ENCODE measurements around the gene TXLNA. TPM values are rescaled to one million over a fixed set of nuclear protein-coding genes. Genes with fewer than 3 reads are reported as not detected.
"Not testable (repeated sequence)": the region's sequence is repeated elsewhere in the genome, so short reads cannot be mapped to it uniquely, and the experiment has no call there.

Gene TXLNA
- total RNA-seq = 10 to 100 TPM; 71.9 to 81.7 TPM

- no peaks in the 10 kb centered on the region for H3K9me3 Mint-ChIP-seq
- ATAC-seq = peak; percentile 88
- DNase-seq (ENCODE audit: low spot score in 2 of 2) = peak; percentile 89 to 96
- H3K36me3 Mint-ChIP-seq = peaks cover 27 to 41% of the 10 kb centered on the region in 2 donors
- H3K27ac Mint-ChIP-seq = peak within 1 kb of the TSS; percentile 98
Measured at GRCh38 chr1:32179443-32180185, at the start of gene TXLNA. Gene TXLNA (plus strand): TSS chr1:32179675. CDS start chr1:32180346, 671 bp downstream.

GRCh38 chr1:32133950-32134280 lies 45.6 kb upstream of the TXLNA start:
- not testable (repeated sequence) for H3K27ac Mint-ChIP-seq; ATAC-seq; DNase-seq (ENCODE audit: low spot score in 2 of 2); H3K9me3 Mint-ChIP-seq
- peaks cover 0 to 15% of the 10 kb centered on the region in 2 donors for H3K36me3 Mint-ChIP-seq

- DNase-seq (ENCODE audit: low spot score in 2 of 2) = no peak
- peaks cover 0 to 15% of the 10 kb centered on the region in 2 donors for H3K36me3 Mint-ChIP-seq
- no peaks in the 10 kb centered on the region for H3K9me3 Mint-ChIP-seq
- no peak overlapping the region for H3K27ac Mint-ChIP-seq
- no peak for ATAC-seq
Measured at GRCh38 chr1:32137111-32137510, 42.4 kb upstream of the TXLNA start.

- ATAC-seq (no peak), DNase-seq (ENCODE audit: low spot score in 2 of 2) (no peak)
- no peaks in the 10 kb centered on the region for H3K9me3 Mint-ChIP-seq
- H3K27ac Mint-ChIP-seq = peak overlapping the region; percentile 51 to 59
- peaks cover 0 to 15% of the 10 kb centered on the region in 2 donors for H3K36me3 Mint-ChIP-seq
Measured at GRCh38 chr1:32138965-32139364, 40.5 kb upstream of the TXLNA start.

GRCh38 chr1:32142446-32143301 lies 36.8 kb upstream of the TXLNA start:
- H3K9me3 Mint-ChIP-seq = peaks cover 0 to under 1% of the 10 kb centered on the region in 2 donors
- DNase-seq (ENCODE audit: low spot score in 2 of 2) = no peak
- H3K36me3 Mint-ChIP-seq = peaks cover 1 to 18% of the 10 kb centered on the region in 2 donors
- H3K27ac Mint-ChIP-seq = no peak overlapping the region
- peak in 1 of 2 donors; percentile 25 for ATAC-seq

GRCh38 chr1:32143302-32143695 lies 36.2 kb upstream of the TXLNA start:
- peaks cover 7 to 21% of the 10 kb centered on the region in 2 donors for H3K36me3 Mint-ChIP-seq
- H3K9me3 Mint-ChIP-seq; ATAC-seq; H3K27ac Mint-ChIP-seq; DNase-seq (ENCODE audit: low spot score in 2 of 2): not testable (repeated sequence)

- DNase-seq (ENCODE audit: low spot score in 2 of 2) (no peak), ATAC-seq (no peak)
- Mint-ChIP-seq H3K9me3 (peaks cover 5 to 6% of the 10 kb centered on the region in 2 donors), H3K36me3 (peaks cover 8 to 28% of the 10 kb centered on the region in 2 donors), H3K27ac (no peak overlapping the region)
Measured at GRCh38 chr1:32144033-32144432, 35.4 kb upstream of the TXLNA start.

GRCh38 chr1:32147799-32148198 lies 31.7 kb upstream of the TXLNA start:
- not testable (repeated sequence) for DNase-seq (ENCODE audit: low spot score in 2 of 2); H3K27ac Mint-ChIP-seq; H3K9me3 Mint-ChIP-seq; ATAC-seq
- H3K36me3 Mint-ChIP-seq = peaks cover 8 to 30% of the 10 kb centered on the region in 2 donors

- Mint-ChIP-seq H3K9me3 (peaks cover 5 to 6% of the 10 kb centered on the region in 2 donors), H3K36me3 (peaks cover 8 to 30% of the 10 kb centered on the region in 2 donors), H3K27ac (no peak overlapping the region)
- ATAC-seq (no peak), DNase-seq (ENCODE audit: low spot score in 2 of 2) (no peak)
Measured at GRCh38 chr1:32150847-32151246, 28.6 kb upstream of the TXLNA start.

- H3K27ac Mint-ChIP-seq = peak overlapping the region in 1 of 2 donors; percentile 10
- H3K9me3 Mint-ChIP-seq = peaks cover 5 to 6% of the 10 kb centered on the region in 2 donors
- peaks cover 12 to 29% of the 10 kb centered on the region in 2 donors for H3K36me3 Mint-ChIP-seq
- DNase-seq (ENCODE audit: low spot score in 2 of 2) (no peak), ATAC-seq (no peak)
Measured at GRCh38 chr1:32151319-32151787, 28.1 kb upstream of the TXLNA start.

GRCh38 chr1:32159189-32159588 lies 20.3 kb upstream of the TXLNA start:
- H3K36me3 Mint-ChIP-seq = peaks cover 10 to 11% of the 10 kb centered on the region in 2 donors
- peak overlapping the region in 1 of 2 donors; percentile 13 for H3K27ac Mint-ChIP-seq
- DNase-seq (ENCODE audit: low spot score in 2 of 2) = no peak
- peak in 1 of 2 donors; percentile 95 for ATAC-seq
- no peaks in the 10 kb centered on the region for H3K9me3 Mint-ChIP-seq

- H3K9me3 Mint-ChIP-seq = no peaks in the 10 kb centered on the region
- ATAC-seq (no peak), DNase-seq (ENCODE audit: low spot score in 2 of 2) (no peak)
- H3K36me3 Mint-ChIP-seq = peaks cover under 1 to 2% of the 10 kb centered on the region in 2 donors
- H3K27ac Mint-ChIP-seq = peak overlapping the region in 1 of 2 donors; percentile 79
Measured at GRCh38 chr1:32163405-32163804, 16.1 kb upstream of the TXLNA start.

- not testable (repeated sequence) for ATAC-seq; DNase-seq (ENCODE audit: low spot score in 2 of 2); H3K9me3 Mint-ChIP-seq; H3K27ac Mint-ChIP-seq
- H3K36me3 Mint-ChIP-seq = peaks cover 6 to 12% of the 10 kb centered on the region in 2 donors
Measured at GRCh38 chr1:32165633-32166032, 13.8 kb upstream of the TXLNA start.

- peaks cover 10 to 33% of the 10 kb centered on the region in 2 donors for H3K36me3 Mint-ChIP-seq
- DNase-seq (ENCODE audit: low spot score in 2 of 2) = no peak
- no peaks in the 10 kb centered on the region for H3K9me3 Mint-ChIP-seq
- peak overlapping the region in 1 of 2 donors; percentile 67 for H3K27ac Mint-ChIP-seq
- no peak for ATAC-seq
Measured at GRCh38 chr1:32170991-32171390, 8.5 kb upstream of the TXLNA start.

GRCh38 chr1:32172621-32173245 lies 6.7 kb upstream of the TXLNA start:
- H3K36me3 Mint-ChIP-seq = peaks cover 10 to 33% of the 10 kb centered on the region in 2 donors
- no peak for DNase-seq (ENCODE audit: low spot score in 2 of 2)
- no peaks in the 10 kb centered on the region for H3K9me3 Mint-ChIP-seq
- ATAC-seq = no peak
- H3K27ac Mint-ChIP-seq = peak overlapping the region in 1 of 2 donors; percentile 67

GRCh38 chr1:32178380-32179192 lies 889 bp upstream of the TXLNA start:
- ATAC-seq (no peak), DNase-seq (ENCODE audit: low spot score in 2 of 2) (no peak)

More at GRCh38 chr1:32178380-32179192, 889 bp upstream of the TXLNA start:
- Mint-ChIP-seq H3K9me3 (no peaks in the 10 kb centered on the region), H3K36me3 (peaks cover 19 to 31% of the 10 kb centered on the region in 2 donors), H3K27ac (peak overlapping the region; percentile 98)
